Measurements from ENCODE around the gene MCF2L2. TPM values are rescaled to one million over a fixed set of nuclear protein-coding genes. Genes with fewer than 3 reads are reported as not detected.

MCF2L2 gene
- polyA plus RNA-seq, 2 of the 4 experiments (the other 2 are of a cell fraction) = 0.03 to 0.05 TPM

DNA sequence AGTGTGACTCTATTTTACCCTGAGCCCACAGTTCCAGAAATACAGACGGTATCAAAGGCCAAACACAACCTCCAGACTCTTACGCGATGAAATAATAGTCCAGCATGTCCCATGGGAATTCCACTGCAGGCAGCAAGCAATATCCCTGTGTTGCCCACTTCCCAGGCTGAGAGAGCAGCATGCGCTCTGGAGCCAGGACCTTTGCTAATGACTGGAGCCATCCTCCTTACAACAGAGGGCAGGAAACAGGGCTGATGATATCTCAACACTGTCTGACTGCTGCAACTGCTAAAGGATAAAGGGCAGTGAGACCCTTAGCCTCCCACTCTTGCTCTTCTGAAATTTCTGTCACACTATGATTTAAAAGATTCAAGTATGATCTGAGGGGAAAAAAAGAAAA, 34.8 kb downstream of the MCF2L2 start:
- H3K27ac ChIP-seq = no peak overlapping the region
- FAIRE-seq (no peak), ATAC-seq (no peak), DNase-seq (ENCODE audit: low read depth in 1 of 2, low spot score in 1 of 2) (no peak)
- POLR2A ChIA-PET = no interaction called here
- no peaks in the 10 kb centered on the region for H3K4me1 ChIP-seq
- TF ChIP-seq SMC3 (IDR thresholded peaks at IDR 0.05) (no peak), EHF (CRISPR knock-in tag; IDR thresholded peaks at IDR 0.05) (no peak)
- no peak overlapping the region for H3K4me3 ChIP-seq
- 81% methylated on average over 4 of the region's 4 CpGs for WGBS (ENCODE audit: missing lambda C conversion rate)
- no peak overlapping the region for H3K4me2 ChIP-seq
- CTCF ChIA-PET = interaction anchor here (1.9 kb wide), 1 partner anchor 209 kb away, joined by 8 read pairs; no protein-coding TSS in a partner anchor
- no peaks in the 10 kb centered on the region for H3K9me3 ChIP-seq

DNA sequence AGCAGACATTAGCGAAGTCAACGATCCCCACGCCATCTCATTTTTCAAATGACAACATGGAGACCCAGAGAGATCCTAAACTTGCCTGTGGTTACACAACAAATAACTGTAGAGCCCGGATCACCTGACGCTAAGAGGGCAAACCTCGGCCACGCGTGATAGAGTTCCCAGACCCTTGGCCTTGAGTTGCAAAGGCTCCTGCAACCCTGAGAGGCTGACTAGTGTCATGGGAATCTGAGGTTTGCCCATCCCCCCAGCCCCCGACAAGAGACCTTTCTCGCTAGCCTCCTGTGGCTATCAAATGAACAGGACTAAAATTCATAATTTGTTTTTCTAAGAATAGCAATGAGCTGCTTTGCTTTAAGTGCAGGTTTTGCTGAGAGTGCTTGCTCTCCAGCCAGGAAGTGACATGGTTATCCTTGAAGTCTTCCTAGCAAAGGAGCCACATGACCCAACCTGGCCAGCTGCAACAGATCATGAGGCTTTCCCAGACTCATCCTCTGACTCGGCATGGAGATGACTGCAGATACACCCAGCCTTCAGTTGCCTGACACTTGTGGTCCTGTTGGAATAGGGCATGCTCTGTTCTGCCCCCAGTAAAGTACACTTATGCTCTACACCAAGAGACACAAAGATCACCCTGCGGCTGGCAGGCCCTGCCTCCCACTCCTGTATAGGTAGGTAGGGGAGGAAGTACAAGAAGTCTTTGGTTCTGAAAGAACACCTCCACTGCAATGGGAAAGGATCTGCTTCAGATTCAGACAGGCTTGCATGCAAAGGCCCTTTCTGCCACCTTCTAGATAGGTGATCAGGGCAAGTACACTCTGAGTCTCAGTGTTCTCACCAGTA, 36.0 kb downstream of the MCF2L2 start:
- H3K4me2 ChIP-seq = no peak overlapping the region
- H3K27ac ChIP-seq = no peak overlapping the region
- DNase-seq (ENCODE audit: low read depth in 1 of 2, low spot score in 1 of 2) (no peak), ATAC-seq (no peak), FAIRE-seq (no peak)
- H3K4me3 ChIP-seq = no peak overlapping the region
- 77% methylated on average over 12 of the region's 12 CpGs for WGBS (ENCODE audit: missing lambda C conversion rate)
- H3K4me1 ChIP-seq = no peaks in the 10 kb centered on the region
- CTCF ChIA-PET = interaction anchor here (0.6 to 5.3 kb wide), 2 partner anchors 130 to 208 kb away, joined by 3 to 38 read pairs; no protein-coding TSS in a partner anchor
- POLR2A ChIA-PET = no interaction called here
- TF ChIP-seq, protein P1, sequence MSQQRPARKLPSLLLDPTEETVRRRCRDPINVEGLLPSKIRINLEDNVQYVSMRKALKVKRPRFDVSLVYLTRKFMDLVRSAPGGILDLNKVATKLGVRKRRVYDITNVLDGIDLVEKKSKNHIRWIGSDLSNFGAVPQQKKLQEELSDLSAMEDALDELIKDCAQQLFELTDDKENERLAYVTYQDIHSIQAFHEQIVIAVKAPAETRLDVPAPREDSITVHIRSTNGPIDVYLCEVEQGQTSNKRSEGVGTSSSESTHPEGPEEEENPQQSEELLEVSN (IDR thresholded peaks at IDR 0.05; ENCODE audit: borderline replicate concordance, low read depth) = no peak
- TF ChIP-seq PHF8 (IDR thresholded peaks at IDR 0.05; ENCODE audit: borderline replicate concordance, low read depth) (no peak), CHD2 (IDR thresholded peaks at IDR 0.05; ENCODE audit: low read length, partially characterized antibody) (no peak), CHD4 (IDR thresholded peaks at IDR 0.05; ENCODE audit: borderline replicate concordance) (no peak)
- H3K9me3 ChIP-seq = no peaks in the 10 kb centered on the region

DNA sequence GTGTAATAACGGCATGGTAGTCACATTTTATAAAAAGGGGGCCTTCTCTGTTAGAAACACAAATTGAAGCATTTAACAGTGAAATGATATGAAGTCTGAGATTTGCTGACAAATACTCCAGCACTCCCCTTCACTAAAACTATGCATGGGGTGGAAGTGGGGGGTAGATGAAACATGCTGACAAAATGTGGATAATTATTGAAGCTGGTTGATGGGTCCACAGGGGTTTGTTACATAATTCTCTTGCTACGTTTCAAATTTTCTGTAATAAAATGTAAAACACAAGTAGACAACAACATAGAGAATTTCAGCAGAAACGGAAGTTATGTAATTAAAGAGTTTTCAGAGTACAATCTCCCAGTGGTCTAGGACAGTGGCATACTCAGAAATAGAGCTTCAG, 37.0 kb downstream of the MCF2L2 start:
- Histone ChIP-seq H3K4me3 (no peak overlapping the region), H3K27ac (no peak overlapping the region), H3K4me2 (no peak overlapping the region), H3K9me3 (no peaks in the 10 kb centered on the region), H3K4me1 (no peaks in the 10 kb centered on the region)
- WGBS (ENCODE audit: missing lambda C conversion rate) = 62% methylated on average over 3 of the region's 3 CpGs
- CTCF ChIA-PET = interaction anchor here (0.6 to 5.3 kb wide), 2 partner anchors 9 to 207 kb away, joined by 3 to 38 read pairs; no protein-coding TSS in a partner anchor
- DNase-seq (ENCODE audit: low read depth in 1 of 2, low spot score in 1 of 2) (no peak), FAIRE-seq (no peak), ATAC-seq (no peak)
- POLR2A ChIA-PET = no interaction called here
- TF ChIP-seq JUN (IDR thresholded peaks at IDR 0.05) (no peak), HOXB13 (CRISPR knock-in tag; IDR thresholded peaks at IDR 0.05; ENCODE audit: low read depth) (no peak), EHMT2 (IDR thresholded peaks at IDR 0.05; ENCODE audit: low read depth) (no peak), RFX5 (IDR thresholded peaks at IDR 0.05) (no peak), FOSL2 (IDR thresholded peaks at IDR 0.05) (no peak), FOSL2 (CRISPR knock-in tag; IDR thresholded peaks at IDR 0.05) (no peak), MAZ (IDR thresholded peaks at IDR 0.05; ENCODE audit: borderline replicate concordance, low read depth, low read length) (no peak), HOXB5 (CRISPR knock-in tag; IDR thresholded peaks at IDR 0.05) (no peak), ZFP36 (IDR thresholded peaks at IDR 0.05; ENCODE audit: borderline replicate concordance, partially characterized antibody) (no peak), GATA3 (IDR thresholded peaks at IDR 0.05; ENCODE audit: borderline replicate concordance) (no peak), MYC (IDR thresholded peaks at IDR 0.05; ENCODE audit: borderline replicate concordance, low read length) (no peak), SREBF2 (IDR thresholded peaks at IDR 0.05) (no peak)
- TF ChIP-seq, protein P2, sequence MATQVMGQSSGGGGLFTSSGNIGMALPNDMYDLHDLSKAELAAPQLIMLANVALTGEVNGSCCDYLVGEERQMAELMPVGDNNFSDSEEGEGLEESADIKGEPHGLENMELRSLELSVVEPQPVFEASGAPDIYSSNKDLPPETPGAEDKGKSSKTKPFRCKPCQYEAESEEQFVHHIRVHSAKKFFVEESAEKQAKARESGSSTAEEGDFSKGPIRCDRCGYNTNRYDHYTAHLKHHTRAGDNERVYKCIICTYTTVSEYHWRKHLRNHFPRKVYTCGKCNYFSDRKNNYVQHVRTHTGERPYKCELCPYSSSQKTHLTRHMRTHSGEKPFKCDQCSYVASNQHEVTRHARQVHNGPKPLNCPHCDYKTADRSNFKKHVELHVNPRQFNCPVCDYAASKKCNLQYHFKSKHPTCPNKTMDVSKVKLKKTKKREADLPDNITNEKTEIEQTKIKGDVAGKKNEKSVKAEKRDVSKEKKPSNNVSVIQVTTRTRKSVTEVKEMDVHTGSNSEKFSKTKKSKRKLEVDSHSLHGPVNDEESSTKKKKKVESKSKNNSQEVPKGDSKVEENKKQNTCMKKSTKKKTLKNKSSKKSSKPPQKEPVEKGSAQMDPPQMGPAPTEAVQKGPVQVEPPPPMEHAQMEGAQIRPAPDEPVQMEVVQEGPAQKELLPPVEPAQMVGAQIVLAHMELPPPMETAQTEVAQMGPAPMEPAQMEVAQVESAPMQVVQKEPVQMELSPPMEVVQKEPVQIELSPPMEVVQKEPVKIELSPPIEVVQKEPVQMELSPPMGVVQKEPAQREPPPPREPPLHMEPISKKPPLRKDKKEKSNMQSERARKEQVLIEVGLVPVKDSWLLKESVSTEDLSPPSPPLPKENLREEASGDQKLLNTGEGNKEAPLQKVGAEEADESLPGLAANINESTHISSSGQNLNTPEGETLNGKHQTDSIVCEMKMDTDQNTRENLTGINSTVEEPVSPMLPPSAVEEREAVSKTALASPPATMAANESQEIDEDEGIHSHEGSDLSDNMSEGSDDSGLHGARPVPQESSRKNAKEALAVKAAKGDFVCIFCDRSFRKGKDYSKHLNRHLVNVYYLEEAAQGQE (IDR thresholded peaks at IDR 0.05) = no peak
- TF ChIP-seq, protein P1 (IDR thresholded peaks at IDR 0.05; ENCODE audit: borderline replicate concordance, low read depth) = no peak
- TF ChIP-seq, protein P3, sequence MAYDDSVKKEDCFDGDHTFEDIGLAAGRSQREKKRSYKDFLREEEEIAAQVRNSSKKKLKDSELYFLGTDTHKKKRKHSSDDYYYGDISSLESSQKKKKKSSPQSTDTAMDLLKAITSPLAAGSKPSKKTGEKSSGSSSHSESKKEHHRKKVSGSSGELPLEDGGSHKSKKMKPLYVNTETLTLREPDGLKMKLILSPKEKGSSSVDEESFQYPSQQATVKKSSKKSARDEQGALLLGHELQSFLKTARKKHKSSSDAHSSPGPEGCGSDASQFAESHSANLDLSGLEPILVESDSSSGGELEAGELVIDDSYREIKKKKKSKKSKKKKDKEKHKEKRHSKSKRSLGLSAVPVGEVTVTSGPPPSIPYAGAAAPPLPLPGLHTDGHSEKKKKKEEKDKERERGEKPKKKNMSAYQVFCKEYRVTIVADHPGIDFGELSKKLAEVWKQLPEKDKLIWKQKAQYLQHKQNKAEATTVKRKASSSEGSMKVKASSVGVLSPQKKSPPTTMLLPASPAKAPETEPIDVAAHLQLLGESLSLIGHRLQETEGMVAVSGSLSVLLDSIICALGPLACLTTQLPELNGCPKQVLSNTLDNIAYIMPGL (CRISPR knock-in tag; IDR thresholded peaks at IDR 0.05; ENCODE audit: borderline replicate concordance) = no peak
